Measurements from ENCODE around the gene ADAMTS2. TPM values are rescaled to one million over a fixed set of nuclear protein-coding genes. Genes with fewer than 3 reads are reported as not detected.

ADAMTS2 gene
- total and polyA plus RNA-seq, 2 of the 8 experiments (the other 6 are each of a cell fraction or from before 2014, with no cell fraction given) = 6.6 to 7.3 TPM

DNA sequence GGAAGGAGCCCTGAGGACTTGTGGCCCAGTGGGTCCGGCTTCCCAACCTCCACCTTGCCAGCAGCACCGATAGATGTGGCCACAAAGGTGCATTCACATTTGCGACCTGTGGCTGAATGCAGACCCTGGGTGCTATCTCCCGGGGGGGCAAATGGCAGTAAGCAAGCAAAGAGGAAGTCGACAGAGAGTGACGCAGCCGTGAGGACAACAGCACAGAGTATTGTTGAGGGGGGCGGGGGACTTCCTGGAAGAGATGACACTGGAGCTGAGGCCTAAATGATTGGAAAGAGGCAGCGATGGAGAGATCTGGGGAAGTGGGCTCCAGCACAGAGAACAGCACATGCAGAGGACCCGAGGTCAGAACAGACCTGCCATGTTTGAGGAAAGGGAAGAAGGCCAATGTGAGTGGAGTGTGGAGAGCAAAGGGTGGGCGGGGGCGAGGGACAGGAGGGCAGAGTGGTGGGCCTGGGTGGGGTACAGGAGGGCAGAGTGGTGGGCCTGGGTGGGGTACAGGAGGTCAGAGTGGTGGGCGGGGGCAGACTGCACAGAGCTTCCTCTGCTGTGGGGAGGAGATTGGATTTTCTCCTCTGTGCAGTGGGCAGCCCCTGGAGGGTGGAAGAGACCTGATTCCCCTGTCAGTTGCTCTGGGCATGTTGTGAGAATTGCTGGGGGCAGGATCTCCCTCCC lies 42.6 kb downstream of the ADAMTS2 start:
- H3K27me3 ChIP-seq (replicated peaks in 1 of 4; ENCODE audit: control insufficient read depth in 3 of 4, extremely low read depth in 1 of 4, insufficient read depth in 3 of 4, low read length in 3 of 4) = no peaks in the 10 kb centered on the region
- no peak overlapping the region for H2BK20ac ChIP-seq (ENCODE audit: low read length)
- H3K4me1 ChIP-seq (replicated peaks in 1 of 4; ENCODE audit: control insufficient read depth in 3 of 4, insufficient read depth in 4 of 4, low read length in 3 of 4) = no peaks in the 10 kb centered on the region; a peak in 1 of 7 replicates
- no peaks in the 10 kb centered on the region for H3K9me3 ChIP-seq (ENCODE audit: insufficient read depth in 2 of 2, low read depth in 1 of 2, low read length in 1 of 2)
- H2BK120ac ChIP-seq (replicated peaks; ENCODE audit: low read depth, low read length) = no peak overlapping the region
- no peak overlapping the region for H3K9ac ChIP-seq (replicated peaks in 1 of 4; ENCODE audit: extremely low read depth in 1 of 4, low read depth in 3 of 4, low read length in 3 of 4)
- H3K79me2 ChIP-seq (ENCODE audit: control insufficient read depth in 1 of 2, insufficient read depth in 2 of 2, low read length in 2 of 2) = no peaks in the 10 kb centered on the region
- H3K79me1 ChIP-seq (ENCODE audit: low read depth, low read length) = no peaks in the 10 kb centered on the region; the same call in 1 of the 2 replicates
- no peak overlapping the region for H2BK12ac ChIP-seq (ENCODE audit: low read depth, low read length)
- no peak overlapping the region for H3K4me3 ChIP-seq (ENCODE audit: extremely low read depth in 1 of 4, insufficient read depth in 2 of 4, low read depth in 3 of 4, low read length in 4 of 4)
- no peak overlapping the region for H4K5ac ChIP-seq (ENCODE audit: insufficient read length, low read depth, low read length)
- H3K18ac ChIP-seq (ENCODE audit: extremely low read depth, low read length) = no peak overlapping the region
- FAIRE-seq = no peak
- no peak overlapping the region for H3K27ac ChIP-seq (ENCODE audit: low read depth, low read length)
- H2AFZ ChIP-seq (ENCODE audit: low read length) = no peak overlapping the region
- H3K36me3 ChIP-seq (ENCODE audit: control insufficient read depth in 2 of 4, insufficient read depth in 4 of 4, low read length in 3 of 4) = no peaks in the 10 kb centered on the region
- H2BK5ac ChIP-seq (ENCODE audit: low read depth, low read length) = no peak overlapping the region
- H3K23me2 ChIP-seq (ENCODE audit: low read depth, low read length) = no peaks in the 10 kb centered on the region
- ChIA-PET CTCF (ENCODE audit: partially characterized antibody) (interaction anchor here (0.5 to 0.9 kb wide), 2 partner anchors 36 to 464 kb away, joined by 4 read pairs; no protein-coding TSS in a partner anchor), POLR2A (ENCODE audit: partially characterized antibody) (interaction anchor here (1.1 kb wide), 1 partner anchor 14 kb away, joined by 3 read pairs; no protein-coding TSS in a partner anchor)
- H3K4ac ChIP-seq (replicated peaks; ENCODE audit: insufficient read length, low read depth, low read length) = no peak overlapping the region
- no peaks in the 10 kb centered on the region for H4K20me1 ChIP-seq (replicated peaks in 1 of 2; ENCODE audit: control insufficient read depth in 1 of 2, insufficient read depth in 2 of 2, low read length in 2 of 2)
- no peak overlapping the region for H2BK15ac ChIP-seq (ENCODE audit: low read length)
- no peak overlapping the region for H3K56ac ChIP-seq (replicated peaks; ENCODE audit: insufficient read length, low read depth, low read length)
- no peak overlapping the region for H3K14ac ChIP-seq (ENCODE audit: insufficient read length)
- H4K91ac ChIP-seq (replicated peaks; ENCODE audit: insufficient read length, low read length) = no peak overlapping the region
- H3K4me2 ChIP-seq (ENCODE audit: insufficient read depth in 1 of 2, low read depth in 2 of 2, low read length in 2 of 2) = no peak overlapping the region
- 94% methylated on average over 8 of the region's 13 CpGs; no CpG with 5 or more reads in 1 of the 2 experiments for WGBS, 2 experiments (ENCODE audit: extremely low coverage in 1 of 2, insufficient coverage in 1 of 2, insufficient read length in 1 of 2, insufficient replicate concordance in 2 of 2, low coverage in 1 of 2, low lambda C conversion rate in 2 of 2, missing lambda C conversion rate in 1 of 2)
- H2AK5ac ChIP-seq (ENCODE audit: low read depth, low read length) = no peak overlapping the region
- DNase-seq (ENCODE audit: low read depth in 1 of 2, low spot score in 2 of 2) = no peak
- peak overlapping the region; percentile 41; the same call in 1 of the 2 replicates for H4K8ac ChIP-seq (ENCODE audit: extremely low read depth, insufficient read depth, low read length)
- TF ChIP-seq, protein P1, sequence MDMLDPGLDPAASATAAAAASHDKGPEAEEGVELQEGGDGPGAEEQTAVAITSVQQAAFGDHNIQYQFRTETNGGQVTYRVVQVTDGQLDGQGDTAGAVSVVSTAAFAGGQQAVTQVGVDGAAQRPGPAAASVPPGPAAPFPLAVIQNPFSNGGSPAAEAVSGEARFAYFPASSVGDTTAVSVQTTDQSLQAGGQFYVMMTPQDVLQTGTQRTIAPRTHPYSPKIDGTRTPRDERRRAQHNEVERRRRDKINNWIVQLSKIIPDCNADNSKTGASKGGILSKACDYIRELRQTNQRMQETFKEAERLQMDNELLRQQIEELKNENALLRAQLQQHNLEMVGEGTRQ (IDR thresholded peaks at IDR 0.05; ENCODE audit: low read length) = no peak
- TF ChIP-seq, protein P2, sequence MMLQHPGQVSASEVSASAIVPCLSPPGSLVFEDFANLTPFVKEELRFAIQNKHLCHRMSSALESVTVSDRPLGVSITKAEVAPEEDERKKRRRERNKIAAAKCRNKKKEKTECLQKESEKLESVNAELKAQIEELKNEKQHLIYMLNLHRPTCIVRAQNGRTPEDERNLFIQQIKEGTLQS (IDR thresholded peaks at IDR 0.05; ENCODE audit: insufficient read depth, low read depth, low read length) = no peak
- no peak for TF ChIP-seq TCF12 (IDR thresholded peaks at IDR 0.05; ENCODE audit: low read depth, low read length)
- H3K23ac ChIP-seq (ENCODE audit: insufficient read length) = no peak overlapping the region
